ENCODE results near the gene ZNF846.

DNA sequence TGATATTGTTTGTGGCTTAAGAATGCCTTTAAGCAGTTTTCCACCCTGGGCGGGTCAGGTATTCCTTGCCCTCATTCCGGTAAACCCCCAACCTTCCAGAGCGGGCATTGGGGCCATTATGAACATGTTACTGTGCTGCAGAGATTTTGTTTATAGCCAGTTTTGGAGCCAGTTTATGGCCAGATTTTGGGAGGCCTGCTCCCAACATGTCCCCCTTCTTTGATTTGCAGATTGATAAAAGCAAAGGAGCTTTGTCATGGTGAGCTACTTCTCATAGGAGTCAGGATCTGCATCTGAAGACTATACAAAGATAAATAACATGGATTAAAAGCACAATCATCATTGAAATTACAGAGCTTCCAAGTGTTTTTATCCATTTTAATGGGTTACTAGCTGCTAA lies 56.7 kb downstream of the ZNF846 start:
- TF ChIP-seq, protein P1, sequence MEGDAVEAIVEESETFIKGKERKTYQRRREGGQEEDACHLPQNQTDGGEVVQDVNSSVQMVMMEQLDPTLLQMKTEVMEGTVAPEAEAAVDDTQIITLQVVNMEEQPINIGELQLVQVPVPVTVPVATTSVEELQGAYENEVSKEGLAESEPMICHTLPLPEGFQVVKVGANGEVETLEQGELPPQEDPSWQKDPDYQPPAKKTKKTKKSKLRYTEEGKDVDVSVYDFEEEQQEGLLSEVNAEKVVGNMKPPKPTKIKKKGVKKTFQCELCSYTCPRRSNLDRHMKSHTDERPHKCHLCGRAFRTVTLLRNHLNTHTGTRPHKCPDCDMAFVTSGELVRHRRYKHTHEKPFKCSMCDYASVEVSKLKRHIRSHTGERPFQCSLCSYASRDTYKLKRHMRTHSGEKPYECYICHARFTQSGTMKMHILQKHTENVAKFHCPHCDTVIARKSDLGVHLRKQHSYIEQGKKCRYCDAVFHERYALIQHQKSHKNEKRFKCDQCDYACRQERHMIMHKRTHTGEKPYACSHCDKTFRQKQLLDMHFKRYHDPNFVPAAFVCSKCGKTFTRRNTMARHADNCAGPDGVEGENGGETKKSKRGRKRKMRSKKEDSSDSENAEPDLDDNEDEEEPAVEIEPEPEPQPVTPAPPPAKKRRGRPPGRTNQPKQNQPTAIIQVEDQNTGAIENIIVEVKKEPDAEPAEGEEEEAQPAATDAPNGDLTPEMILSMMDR (IDR thresholded peaks at IDR 0.05), result no peak
- no peak for TF ChIP-seq POLR2A (IDR thresholded peaks at IDR 0.05)
